Esophagus squamous epithelium (tissue), 5 donors: ENCODE measurements around the gene KCNQ1. TPM values are rescaled to one million over a fixed set of nuclear protein-coding genes. Genes with fewer than 3 reads are reported as not detected.

ENCODE experiments used
- DNase-seq: peaks from one replicate; lab custom pipeline; 2025; lab: John Stamatoyannopoulos, UW
- H3K27ac ChIP-seq, 4 donors: fragments of 200-600 bp; sonication (generic); one replicate each; pipeline ENCODE4 v1.5.1; 2016 to 2019; ENCODE audit warnings: mild to moderate bottlenecking in 1 of 4
- H3K27me3 ChIP-seq, 4 donors: fragments of 200-600 bp; sonication (generic); 1 replicate in 3 of 4; 2 replicates in 1 of 4; pipeline versions ENCODE4 v1.5.1 to v1.6.0; 2017 to 2021; ENCODE audit warnings: antibody characterized with exemption in 1 of 4
- H3K36me3 ChIP-seq, 3 donors: fragments of 200-600 bp; sonication (generic); one replicate each; pipeline ENCODE4 v1.5.1; 2016 to 2019
- H3K4me1 ChIP-seq, 3 donors: fragments of 200-600 bp; sonication (generic); one replicate each; pipeline ENCODE4 v1.5.1; 2017 to 2019
- H3K4me3 ChIP-seq, 4 donors: fragments of 200-600 bp; sonication (generic); 1 replicate in 3 of 4; 2 replicates in 1 of 4; pipeline ENCODE4 v1.5.1; 2016 to 2019; ENCODE audit warnings: mild to moderate bottlenecking in 2 of 4, moderate library complexity in 1 of 4
- H3K9me3 ChIP-seq, 3 donors: fragments of 200-600 bp; sonication (generic); one replicate each; pipeline ENCODE4 v1.5.1; 2016 to 2019
- CTCF ChIP-seq, 6 experiments: fragments of 450-650 bp in 4 of 6; fragments of 200-600 bp in 2 of 6; sonication (generic) in 2 of 6; IDR thresholded peaks; one replicate each; pipeline ENCODE4 v1.5.1; 2016 to 2019; ENCODE audit warnings: antibody characterized with exemption in 6 of 6, mild to moderate bottlenecking in 4 of 6, moderate library complexity in 4 of 6
- POLR2A ChIP-seq, 4 donors: fragments of 450-650 bp; IDR thresholded peaks; one replicate each; pipeline ENCODE4 v1.6.1; 2017; ENCODE audit warnings: antibody characterized with exemption in 4 of 4, mild to moderate bottlenecking in 4 of 4, moderate library complexity in 3 of 4
- WGBS, 2 donors: methylation state at CpG; one replicate each; pipeline ENCODE4 v1.1.5; 2018; 5-methylcytosine and 5-hydroxymethylcytosine counted together
- intact Hi-C: fragments of 100-400 bp; cut with DNase I; formaldehyde crosslinking; loops from one replicate; pipeline ENCODE4 v1.15.0; 2022
- total RNA-seq, 4 donors: library from RNA; depleted of rRNA; stranded (reverse); fragments of >200 nt; gene quantifications; one replicate each; pipeline ENCODE4 v1.1.0, GENCODE V29; 2016
- donor health status: DM: yes; HTN: yes; CAD: no.

KCNQ1 gene
- total RNA-seq, 4 donors from 2014 or later: 0.61 to 3.1 (median 0.72) TPM

- TF ChIP-seq POLR2A (IDR thresholded peaks at IDR 0.05): no peak
- no peak for TF ChIP-seq CTCF (IDR thresholded peaks at IDR 0.05)
- Histone ChIP-seq H3K4me3 (no peak overlapping the region), H3K4me1 (peaks cover 0 to 17% (median 0%) of the 10 kb centered on the region in 3 donors), H3K27ac (no peak overlapping the region), H3K36me3 (no peaks in the 10 kb centered on the region), H3K9me3 (peaks cover 0 to 17% (median 7%) of the 10 kb centered on the region in 3 donors), H3K27me3 (peaks cover 0 to 36% (median 0%) of the 10 kb centered on the region in 4 donors)
- DNase-seq: no peak
- WGBS, 2 donors: 71 to 80% methylated on average over 3 of the region's 3 CpGs
- intact Hi-C loops: no loop called here
Observed at GRCh38 chr11:2482204-2482603, 37.4 kb downstream of the KCNQ1 start.

- Histone ChIP-seq H3K36me3 (no peaks in the 10 kb centered on the region), H3K27me3 (peaks cover 0 to 36% (median 0%) of the 10 kb centered on the region in 4 donors), H3K4me3 (no peak overlapping the region), H3K27ac (no peak overlapping the region), H3K4me1 (peaks cover 0 to 17% (median 0%) of the 10 kb centered on the region in 3 donors), H3K9me3 (peaks cover 0 to 22% (median 13%) of the 10 kb centered on the region in 3 donors)
- no peak for TF ChIP-seq POLR2A (IDR thresholded peaks at IDR 0.05)
- no peak for TF ChIP-seq CTCF (IDR thresholded peaks at IDR 0.05)
- intact Hi-C loops: no loop called here
- DNase-seq: no peak
- WGBS, 2 donors: 67 to 89% methylated on average over 4 to 5 of the region's 5 CpGs
Observed at GRCh38 chr11:2482745-2483144, 37.9 kb downstream of the KCNQ1 start.

GRCh38 chr11:2483426-2483825 is 38.6 kb downstream of the KCNQ1 start:
- Histone ChIP-seq H3K9me3 (peaks cover 0 to 29% (median 19%) of the 10 kb centered on the region in 3 donors), H3K36me3 (no peaks in the 10 kb centered on the region), H3K27ac (no peak overlapping the region), H3K4me1 (peaks cover 0 to 17% (median 0%) of the 10 kb centered on the region in 3 donors), H3K27me3 (peaks cover 0 to 36% (median 0%) of the 10 kb centered on the region in 4 donors), H3K4me3 (no peak overlapping the region)
- TF ChIP-seq POLR2A (IDR thresholded peaks at IDR 0.05) (no peak), CTCF (IDR thresholded peaks at IDR 0.05) (no peak)
- intact Hi-C loops: no loop called here
- 69 to 83% methylated on average over 9 to 10 of the region's 14 CpGs for WGBS, 2 donors
- no peak for DNase-seq

- H3K4me3 ChIP-seq: no peak overlapping the region
- no peak for DNase-seq
- peaks cover 0 to 17% (median 0%) of the 10 kb centered on the region in 3 donors for H3K4me1 ChIP-seq
- H3K9me3 ChIP-seq: peaks cover 0 to 32% (median 24%) of the 10 kb centered on the region in 3 donors
- H3K27me3 ChIP-seq: peaks cover 0 to 36% (median 0%) of the 10 kb centered on the region in 4 donors
- H3K27ac ChIP-seq: no peak overlapping the region
- intact Hi-C loops: no loop called here
- 88 to 95% methylated on average over 11 to 16 of the region's 16 CpGs for WGBS, 2 donors
- no peaks in the 10 kb centered on the region for H3K36me3 ChIP-seq
- TF ChIP-seq POLR2A (IDR thresholded peaks at IDR 0.05) (no peak), CTCF (IDR thresholded peaks at IDR 0.05) (no peak)
Observed at GRCh38 chr11:2484576-2485125, 39.8 kb downstream of the KCNQ1 start.

- DNase-seq: no peak
- H3K4me3 ChIP-seq: no peak overlapping the region
- no peaks in the 10 kb centered on the region for H3K4me1 ChIP-seq
- peaks cover 0 to 38% (median 0%) of the 10 kb centered on the region in 4 donors for H3K27me3 ChIP-seq
- TF ChIP-seq POLR2A (IDR thresholded peaks at IDR 0.05) (no peak), CTCF (IDR thresholded peaks at IDR 0.05) (no peak)
- no peaks in the 10 kb centered on the region for H3K36me3 ChIP-seq
- H3K9me3 ChIP-seq: peaks cover 0 to 31% (median 24%) of the 10 kb centered on the region in 3 donors
- intact Hi-C loops: no loop called here
- no peak overlapping the region for H3K27ac ChIP-seq
Observed at GRCh38 chr11:2488004-2488403, 43.2 kb downstream of the KCNQ1 start.
